Common myeloid progenitor, CD34-positive (primary cell): Measurements from ENCODE around the gene CACNA1G.
A peak's percentile ranks its signal among the peaks of the same experiment; 100 is the strongest.

Source experiments
- CTCF ChIA-PET: fragments of 350-600 bp; sonication (Branson Sonifier 250); formaldehyde crosslinking; loops from one replicate; lab custom pipeline; 2021; ENCODE audit warnings: antibody characterized with exemption; lab: Charles Lee
- POLR2A ChIA-PET: fragments of 350-600 bp; sonication (Branson Sonifier 250); formaldehyde crosslinking; loops from one replicate; lab custom pipeline; 2021; ENCODE audit warnings: antibody characterized with exemption; lab: Charles Lee
- DNase-seq, 3 donors: peaks; one replicate each; pipeline versions ENCODE4 v3.0.0 to v3.0.0-alpha.2; 2013
- H3K27ac ChIP-seq, 2 experiments: 1 replicate in 1 of 2; 2 replicates in 1 of 2; pipeline ENCODE4 v1.7.0; 2013; ENCODE audit warnings: inconsistent platforms in 2 of 2, low read length in 2 of 2, mild to moderate bottlenecking in 2 of 2, low read depth in 1 of 2, moderate library complexity in 1 of 2; ENCODE audit not compliant: severe bottlenecking in 2 of 2, insufficient read depth in 1 of 2, poor library complexity in 1 of 2
- H3K27me3 ChIP-seq, 5 experiments: replicated peaks in 2 of 5; 1 replicate in 3 of 5; 2 replicates in 2 of 5; pipeline versions ENCODE4 v1.6.1 to v1.7.0; 2013; ENCODE audit warnings: low read length in 4 of 5, mild to moderate bottlenecking in 2 of 5, moderate library complexity in 2 of 5, inconsistent platforms in 1 of 5; ENCODE audit not compliant: insufficient read depth in 5 of 5, control insufficient read depth in 4 of 5
- H3K36me3 ChIP-seq, 4 experiments: 1 replicate in 2 of 4; 2 replicates in 2 of 4; pipeline versions ENCODE4 v1.6.1 to v1.7.0; 2013; ENCODE audit warnings: low read length in 3 of 4, control low read depth in 1 of 4, mild to moderate bottlenecking in 1 of 4; ENCODE audit not compliant: control insufficient read depth in 4 of 4, insufficient read depth in 4 of 4
- H3K4me1 ChIP-seq, 4 experiments: 1 replicate in 3 of 4; 2 replicates in 1 of 4; pipeline versions ENCODE4 v1.6.1 to v1.7.1; 2013; ENCODE audit warnings: low read length in 3 of 4, mild to moderate bottlenecking in 3 of 4, control low read depth in 1 of 4, inconsistent platforms in 1 of 4, moderate library complexity in 1 of 4; ENCODE audit not compliant: control insufficient read depth in 4 of 4, insufficient read depth in 4 of 4; ENCODE audit errors: control extremely low read depth in 1 of 4
- H3K4me3 ChIP-seq, 7 experiments: 1 replicate in 4 of 7; 2 replicates in 3 of 7; pipeline versions ENCODE4 v1.5.1 to v1.7.0; 2013; ENCODE audit warnings: mild to moderate bottlenecking in 7 of 7, low read length in 6 of 7, moderate library complexity in 6 of 7, inconsistent platforms in 2 of 7, low read depth in 2 of 7, control low read depth in 1 of 7; ENCODE audit not compliant: insufficient read depth in 4 of 7, control insufficient read depth in 1 of 7; ENCODE audit errors: extremely low read depth in 1 of 7
- H3K9me3 ChIP-seq, 5 experiments: 1 replicate in 4 of 5; 2 replicates in 1 of 5; pipeline versions ENCODE4 v1.6.1 to v1.7.1; 2013; ENCODE audit warnings: low read length in 4 of 5, mild to moderate bottlenecking in 2 of 5, inconsistent platforms in 1 of 5, low read depth in 1 of 5, moderate library complexity in 1 of 5; ENCODE audit not compliant: control insufficient read depth in 4 of 5, insufficient read depth in 2 of 5; ENCODE audit errors: control extremely low read depth in 1 of 5
- WGBS: methylation state at CpG from one replicate; pipeline ENCODE4 v1.1.5; 2013; ENCODE audit not compliant: insufficient coverage; 5-methylcytosine and 5-hydroxymethylcytosine counted together

Gene CACNA1G

DNA sequence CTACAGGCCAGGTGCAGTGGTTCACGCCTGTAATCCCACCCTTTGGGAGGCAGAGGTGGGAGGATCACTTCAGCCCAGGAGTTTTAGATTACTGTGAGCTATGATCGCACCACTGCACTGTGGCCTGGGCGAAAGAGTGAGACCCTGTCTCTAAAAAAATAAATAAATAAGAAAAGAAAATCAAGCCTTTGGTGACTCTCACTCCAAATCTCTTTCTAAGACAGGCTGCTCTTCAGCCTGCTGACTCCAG lies 75.1 kb downstream of the CACNA1G start:
- H3K4me3 ChIP-seq: no peak overlapping the region
- H3K36me3 ChIP-seq: no peaks in the 10 kb centered on the region
- peaks cover 3 to 62% (median 38%) of the 10 kb centered on the region in 5 experiments for H3K27me3 ChIP-seq
- ChIA-PET CTCF (interaction anchor here (0.8 to 7.5 kb wide), 5 partner anchors 8 to 85 kb away, joined by 3 to 84 read pairs (median 4); no protein-coding TSS in a partner anchor), POLR2A (no interaction called here)
- no peaks in the 10 kb centered on the region for H3K9me3 ChIP-seq
- H3K27ac ChIP-seq: no peak overlapping the region
- peaks cover 0 to 26% (median 24%) of the 10 kb centered on the region in 4 experiments for H3K4me1 ChIP-seq
- no peak for DNase-seq
- WGBS: 93% methylated on average over 1 of the region's 3 CpGs

DNA sequence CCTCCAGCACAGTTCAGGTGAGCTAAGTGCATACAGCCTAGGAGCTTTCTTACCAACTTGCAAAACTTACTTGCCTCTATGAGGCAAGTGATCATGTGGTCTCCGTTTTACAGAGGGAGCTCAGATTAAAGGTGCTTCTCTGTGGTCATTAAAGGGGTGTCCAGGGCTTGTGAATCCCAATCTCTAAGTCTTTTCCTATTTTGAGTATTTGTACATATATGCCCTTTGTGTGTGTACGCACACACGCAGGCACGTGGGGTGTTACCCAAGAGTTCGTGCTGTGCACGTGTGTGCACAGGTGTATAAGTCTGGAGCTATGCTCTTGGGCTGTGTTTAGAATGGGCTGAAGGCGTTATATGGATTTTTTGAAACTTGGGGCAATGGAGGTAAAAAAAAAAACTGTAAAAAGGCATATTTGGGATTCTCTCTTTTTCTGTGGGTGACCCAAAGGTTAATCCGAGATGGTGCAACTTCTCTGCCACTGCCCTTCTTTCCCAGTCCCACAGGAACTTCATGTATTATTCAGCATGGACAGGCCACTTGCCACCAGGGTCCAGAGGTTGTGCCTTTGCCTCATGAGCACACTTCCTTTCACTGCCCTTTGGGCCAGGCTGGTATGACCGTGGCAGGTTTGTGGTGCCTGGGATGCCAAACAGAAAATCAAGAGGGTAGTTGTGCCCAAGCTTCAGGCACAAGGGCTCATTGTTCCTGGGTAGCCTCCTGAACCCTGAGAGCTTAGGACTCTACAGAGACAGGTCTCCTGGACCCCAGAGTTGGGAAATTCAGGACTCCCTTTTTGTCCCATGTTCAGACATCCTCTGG lies 75.7 kb downstream of the CACNA1G start:
- Histone ChIP-seq H3K4me3 (no peak overlapping the region), H3K4me1 (peaks cover 0 to 31% (median 30%) of the 10 kb centered on the region in 4 experiments), H3K36me3 (no peaks in the 10 kb centered on the region), H3K27ac (no peak overlapping the region), H3K27me3 (peaks cover 3 to 60% (median 38%) of the 10 kb centered on the region in 5 experiments), H3K9me3 (no peaks in the 10 kb centered on the region)
- no peak for DNase-seq
- ChIA-PET POLR2A (no interaction called here), CTCF (interaction anchor here (0.8 to 7.5 kb wide), 11 partner anchors 9 to 90 kb away, joined by 3 to 84 read pairs (median 3); no protein-coding TSS in a partner anchor)
- 98% methylated on average over 9 of the region's 9 CpGs for WGBS

DNA sequence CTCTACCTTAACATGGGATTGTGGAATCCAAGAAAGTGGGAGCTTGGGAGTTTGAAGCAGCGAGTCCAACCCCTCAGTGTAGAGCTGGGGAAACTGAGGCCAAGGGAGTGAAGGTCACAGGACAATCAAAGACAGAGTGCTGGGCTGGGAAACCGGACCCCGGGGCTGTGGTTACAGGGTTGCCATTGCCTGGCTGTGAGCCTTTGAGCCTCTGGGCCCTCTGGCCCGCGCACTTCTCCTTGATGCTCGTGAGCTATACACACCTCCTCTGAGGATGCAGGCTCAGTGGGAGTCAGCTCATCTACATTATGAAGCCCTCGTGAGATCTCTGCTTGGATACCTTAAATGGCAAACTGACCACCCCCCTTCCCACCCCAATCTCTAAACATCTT lies 76.3 kb downstream of the CACNA1G start:
- H3K9me3 ChIP-seq: no peaks in the 10 kb centered on the region
- H3K27me3 ChIP-seq: peaks cover 3 to 53% (median 34%) of the 10 kb centered on the region in 5 experiments
- H3K36me3 ChIP-seq: no peaks in the 10 kb centered on the region
- peaks cover 2 to 36% (median 33%) of the 10 kb centered on the region in 4 experiments for H3K4me1 ChIP-seq
- no peak for DNase-seq
- 99% methylated on average over 6 of the region's 7 CpGs for WGBS
- ChIA-PET POLR2A (no interaction called here), CTCF (interaction anchor here (0.8 to 7.5 kb wide), 12 partner anchors 10 to 90 kb away, joined by 3 to 84 read pairs (median 4); no protein-coding TSS in a partner anchor)
- no peak overlapping the region for H3K4me3 ChIP-seq
- H3K27ac ChIP-seq: no peak overlapping the region

DNA sequence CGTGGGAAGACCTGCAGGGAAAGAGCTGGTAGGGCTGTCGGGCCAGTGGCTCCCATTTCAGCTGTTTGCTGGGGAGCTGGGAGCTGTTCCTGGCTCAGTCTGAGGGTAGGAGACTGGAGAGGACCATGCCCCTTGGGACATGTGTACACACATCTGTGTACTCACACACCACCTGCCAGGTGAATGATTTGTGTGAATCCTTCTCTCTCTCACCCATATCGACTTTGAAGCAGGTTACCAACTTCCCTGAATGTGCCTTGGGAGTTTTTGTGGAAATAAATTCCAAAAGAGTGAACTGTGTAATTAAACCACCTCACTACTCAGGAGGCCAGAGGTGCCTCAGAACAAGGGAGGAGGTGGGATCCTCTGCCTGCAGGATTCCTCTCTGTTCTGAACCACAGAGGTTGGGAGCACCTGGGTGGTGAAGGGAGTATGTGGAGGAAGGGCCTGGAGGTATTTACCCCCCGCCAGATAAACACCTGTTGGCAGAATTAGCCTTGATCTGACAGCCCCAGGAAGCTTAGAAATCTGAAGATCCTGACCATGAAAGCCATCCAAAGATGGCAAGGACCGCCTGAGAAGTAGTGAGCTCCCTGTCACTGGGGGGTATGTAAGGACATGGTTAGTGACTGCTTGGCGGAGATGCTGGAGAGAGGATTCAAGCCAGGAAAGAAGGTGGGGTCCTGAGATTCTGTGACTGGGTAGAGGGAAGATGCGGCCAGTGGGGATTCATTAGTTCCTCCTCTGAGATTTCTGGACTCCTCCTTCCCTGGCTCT lies 77.5 kb downstream of the CACNA1G start:
- Histone ChIP-seq H3K4me1 (peaks cover 2 to 36% (median 33%) of the 10 kb centered on the region in 4 experiments), H3K9me3 (no peaks in the 10 kb centered on the region), H3K4me3 (no peak overlapping the region), H3K36me3 (no peaks in the 10 kb centered on the region), H3K27me3 (peaks cover 3 to 41% (median 29%) of the 10 kb centered on the region in 5 experiments), H3K27ac (no peak overlapping the region)
- 93% methylated on average over 5 of the region's 7 CpGs for WGBS
- POLR2A ChIA-PET: no interaction called here
- DNase-seq: no peak
- CTCF ChIA-PET: interaction anchor here (0.9 to 7.5 kb wide), 9 partner anchors 9 to 94 kb away, joined by 3 to 84 read pairs (median 5); no protein-coding TSS in a partner anchor

DNA sequence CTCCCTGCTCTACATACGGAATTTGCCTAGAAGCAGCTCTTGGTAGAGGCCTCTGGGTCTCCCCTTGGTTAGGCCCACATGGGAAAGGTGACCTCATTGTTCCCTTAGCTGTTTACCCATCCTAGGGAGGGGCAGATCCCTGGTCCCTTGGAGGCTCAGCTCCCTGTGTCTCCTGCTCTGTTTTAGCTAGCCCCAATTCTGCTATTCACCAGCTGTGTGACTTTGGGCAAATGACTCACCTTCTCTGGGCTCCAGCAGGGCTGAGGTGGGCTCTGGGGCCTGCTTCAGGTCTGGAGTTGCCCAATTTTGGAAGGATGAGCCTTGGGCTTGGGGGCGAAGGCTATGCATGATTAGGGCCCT lies 78.1 kb downstream of the CACNA1G start:
- Histone ChIP-seq H3K36me3 (no peaks in the 10 kb centered on the region), H3K27ac (no peak overlapping the region), H3K9me3 (no peaks in the 10 kb centered on the region), H3K27me3 (peaks cover 3 to 36% (median 27%) of the 10 kb centered on the region in 5 experiments), H3K4me3 (no peak overlapping the region), H3K4me1 (peaks cover 2 to 36% (median 33%) of the 10 kb centered on the region in 4 experiments)
- 92% methylated on average over 2 of the region's 2 CpGs for WGBS
- DNase-seq: no peak
- ChIA-PET POLR2A (no interaction called here), CTCF (interaction anchor here (1.1 to 7.5 kb wide), 6 partner anchors 11 to 95 kb away, joined by 3 to 84 read pairs (median 6); partner anchors contain the start of gene CACNA1G)

DNA sequence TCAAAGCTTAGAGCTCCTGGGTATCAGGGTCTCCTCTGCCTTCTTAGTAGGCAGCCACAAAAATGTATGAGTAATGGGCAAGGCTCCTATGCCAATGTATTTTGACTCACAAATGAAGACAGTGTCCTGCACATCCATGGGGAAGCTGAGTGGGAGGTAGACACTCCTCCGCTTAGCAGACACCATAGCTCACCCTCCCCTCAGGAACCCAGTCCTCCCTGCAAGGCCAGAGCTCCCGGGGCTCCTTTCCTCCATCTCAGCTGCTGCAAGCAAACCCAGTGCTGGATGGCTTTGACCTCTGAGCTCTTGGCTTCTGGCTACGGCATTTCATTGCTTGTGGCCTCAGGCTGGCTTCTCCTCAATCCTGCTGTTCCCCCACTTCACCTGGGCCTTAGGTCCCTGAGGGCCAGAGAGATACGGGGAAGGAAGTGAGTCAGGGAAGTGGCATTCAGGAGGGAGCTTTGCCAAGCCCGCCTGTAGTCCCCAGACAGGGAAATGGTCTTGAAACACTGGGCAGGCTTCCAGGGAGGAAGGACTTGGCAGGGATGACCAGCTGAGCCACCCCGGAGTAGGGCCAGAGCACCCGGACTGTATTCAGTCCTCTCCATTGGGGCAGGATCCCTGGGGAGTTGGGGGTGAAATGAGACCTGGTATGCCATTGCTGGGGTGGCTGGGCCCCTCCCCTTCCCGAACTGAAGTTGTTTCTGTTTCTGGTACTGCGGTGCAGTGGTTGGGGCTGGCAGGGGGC lies 78.6 kb downstream of the CACNA1G start:
- Histone ChIP-seq H3K4me1 (peaks cover 2 to 36% (median 33%) of the 10 kb centered on the region in 4 experiments), H3K27me3 (peaks cover 3 to 30% (median 23%) of the 10 kb centered on the region in 5 experiments), H3K9me3 (no peaks in the 10 kb centered on the region), H3K36me3 (no peaks in the 10 kb centered on the region), H3K27ac (no peak overlapping the region), H3K4me3 (no peak overlapping the region)
- CTCF ChIA-PET: interaction anchor here (1.1 to 7.5 kb wide), 5 partner anchors 12 to 95 kb away, joined by 3 to 84 read pairs (median 6); partner anchors contain the start of gene CACNA1G
- peak in 1 of 3 donors; percentile 33 for DNase-seq
- 28% methylated on average over 4 of the region's 9 CpGs for WGBS
- POLR2A ChIA-PET: no interaction called here
